ENCODE results near the gene SEC24B. TPM values are rescaled to one million over a fixed set of nuclear protein-coding genes. Genes with fewer than 3 reads are reported as not detected.
"Not testable (repeated sequence)": the region's sequence is repeated elsewhere in the genome, so short reads cannot be mapped to it uniquely, and the experiment has no call there.

SEC24B gene
- total RNA-seq, 4 donors from 2014 or later: 39.5 to 49.1 (median 42.6) TPM

- H3K27ac ChIP-seq: no peak overlapping the region
- peaks cover 18 to 38% of the 10 kb centered on the region in 2 donors for H3K4me1 ChIP-seq
- no peak for DNase-seq
- H3K36me3 ChIP-seq: no peaks in the 10 kb centered on the region
- TF ChIP-seq POLR2A (IDR thresholded peaks at IDR 0.05) (no peak), CTCF (IDR thresholded peaks at IDR 0.05) (no peak)
- no peak overlapping the region for H3K4me3 ChIP-seq (replicated peaks in 1 of 3)
- no peaks in the 10 kb centered on the region for H3K27me3 ChIP-seq
- no peaks in the 10 kb centered on the region for H3K9me3 ChIP-seq
- WGBS, 2 donors: 93 to 100% methylated on average over 2 of the region's 2 CpGs
- intact Hi-C loops (cut with DNase I): no loop called here
Measured at GRCh38 chr4:109441862-109442458, 8.3 kb downstream of the SEC24B start.

GRCh38 chr4:109444182-109444844 lies 10.7 kb downstream of the SEC24B start:
- H3K4me3 ChIP-seq (replicated peaks in 1 of 3): no peak overlapping the region
- 78 to 81% methylated on average over 2 of the region's 2 CpGs for WGBS, 2 donors
- no peak for DNase-seq
- no peaks in the 10 kb centered on the region for H3K27me3 ChIP-seq
- H3K27ac ChIP-seq: no peak overlapping the region
- H3K9me3 ChIP-seq: no peaks in the 10 kb centered on the region
- TF ChIP-seq POLR2A (IDR thresholded peaks at IDR 0.05): no peak
- TF ChIP-seq CTCF (IDR thresholded peaks at IDR 0.05): no peak
- H3K36me3 ChIP-seq: no peaks in the 10 kb centered on the region
- intact Hi-C loops (cut with DNase I): no loop called here
- peaks cover 22 to 40% of the 10 kb centered on the region in 2 donors for H3K4me1 ChIP-seq

- TF ChIP-seq CTCF (IDR thresholded peaks at IDR 0.05) (no peak), POLR2A (IDR thresholded peaks at IDR 0.05) (no peak)
- Histone ChIP-seq H3K4me1 (peaks cover 8 to 21% of the 10 kb centered on the region in 2 donors), H3K27ac (no peak overlapping the region), H3K36me3 (peaks cover 0 to 4% of the 10 kb centered on the region in 2 donors), H3K27me3 (no peaks in the 10 kb centered on the region), H3K4me3 (replicated peaks in 1 of 3) (no peak overlapping the region), H3K9me3 (no peaks in the 10 kb centered on the region)
- intact Hi-C loops (cut with DNase I): no loop called here
- DNase-seq: no peak
Measured at GRCh38 chr4:109447278-109447677, 13.7 kb downstream of the SEC24B start.

GRCh38 chr4:109451544-109452273 lies 18.1 kb downstream of the SEC24B start:
- no peak for DNase-seq
- intact Hi-C loops (cut with DNase I): no loop called here
- H3K27me3 ChIP-seq: no peaks in the 10 kb centered on the region
- no peak overlapping the region for H3K4me3 ChIP-seq (replicated peaks in 1 of 3)
- peaks cover 4 to 7% of the 10 kb centered on the region in 2 donors for H3K4me1 ChIP-seq
- no peak overlapping the region for H3K27ac ChIP-seq
- TF ChIP-seq POLR2A (IDR thresholded peaks at IDR 0.05): no peak
- no peak for TF ChIP-seq CTCF (IDR thresholded peaks at IDR 0.05)
- H3K36me3 ChIP-seq: peaks cover 0 to 4% of the 10 kb centered on the region in 2 donors
- H3K9me3 ChIP-seq: no peaks in the 10 kb centered on the region
- 94 to 98% methylated on average over 3 of the region's 3 CpGs for WGBS, 2 donors

- H3K36me3 ChIP-seq; intact Hi-C loops (cut with DNase I); H3K27me3 ChIP-seq; H3K9me3 ChIP-seq; H3K27ac ChIP-seq; H3K4me1 ChIP-seq; DNase-seq; H3K4me3 ChIP-seq (replicated peaks in 1 of 3): not testable (repeated sequence)
- 87 to 91% methylated on average over 3 of the region's 3 CpGs for WGBS, 2 donors
Measured at GRCh38 chr4:109453110-109453509, 19.5 kb downstream of the SEC24B start.

Data from thyroid gland (tissue), 4 donors.